Ishikawa (cell line): Measurements from ENCODE around the gene DYNLT2.

Source experiments
- CEBPB ChIP-seq: IDR thresholded peaks from 2 replicates; pipeline ENCODE4 v1.6.1; 2012
- EP300 ChIP-seq: IDR thresholded peaks from 2 replicates; pipeline ENCODE4 v1.6.1; 2012; ENCODE audit warnings: borderline replicate concordance
- RAD21 ChIP-seq: IDR thresholded peaks from 2 replicates; pipeline ENCODE4 v1.6.1; 2012; ENCODE audit warnings: low read depth
- REST ChIP-seq: IDR thresholded peaks from 2 replicates; pipeline ENCODE4 v1.6.1; 2012; ENCODE audit warnings: low read depth, mild to moderate bottlenecking
- TCF12 ChIP-seq: IDR thresholded peaks from 2 replicates; pipeline ENCODE4 v1.6.1; 2012; ENCODE audit warnings: low read depth
- YY1 ChIP-seq: IDR thresholded peaks from 2 replicates; pipeline ENCODE4 v1.6.1; 2012; ENCODE audit warnings: low read depth
- ZBTB7A ChIP-seq: IDR thresholded peaks from 2 replicates; pipeline ENCODE4 v1.6.1; 2012; ENCODE audit warnings: low read depth

DNA sequence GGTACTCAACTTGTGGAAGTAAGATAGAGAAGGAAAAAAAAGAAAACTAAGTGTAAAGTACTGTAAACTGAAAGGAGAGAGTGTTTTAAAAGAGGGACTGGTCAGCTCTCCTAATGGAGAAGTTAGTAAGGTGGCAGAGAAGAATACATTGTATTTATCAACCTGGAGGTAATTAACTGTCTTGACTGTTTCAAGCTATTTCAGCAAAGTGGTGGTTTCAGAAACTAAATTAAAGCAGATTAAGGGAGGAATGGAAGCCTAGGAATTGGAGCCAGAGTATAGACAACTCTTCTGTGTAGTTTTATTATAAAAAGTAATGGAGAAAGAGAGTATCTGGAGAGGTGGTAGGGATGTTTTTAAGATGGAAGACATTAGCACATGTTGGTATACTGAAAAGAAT lies 24.4 kb downstream of the DYNLT2 start:
- TF ChIP-seq ZBTB7A (no peak), REST (no peak), EP300 (no peak), YY1 (no peak), CEBPB (no peak), TCF12 (no peak), RAD21 (no peak)
